ENCODE results near the gene CRYL1. TPM values are rescaled to one million over a fixed set of nuclear protein-coding genes. Genes with fewer than 3 reads are reported as not detected.
A peak's percentile ranks its signal among the peaks of the same experiment; 100 is the strongest.

Gene CRYL1
- total RNA-seq, 2 experiments from 2014 or later = 20.1 to 22.8 TPM

DNA sequence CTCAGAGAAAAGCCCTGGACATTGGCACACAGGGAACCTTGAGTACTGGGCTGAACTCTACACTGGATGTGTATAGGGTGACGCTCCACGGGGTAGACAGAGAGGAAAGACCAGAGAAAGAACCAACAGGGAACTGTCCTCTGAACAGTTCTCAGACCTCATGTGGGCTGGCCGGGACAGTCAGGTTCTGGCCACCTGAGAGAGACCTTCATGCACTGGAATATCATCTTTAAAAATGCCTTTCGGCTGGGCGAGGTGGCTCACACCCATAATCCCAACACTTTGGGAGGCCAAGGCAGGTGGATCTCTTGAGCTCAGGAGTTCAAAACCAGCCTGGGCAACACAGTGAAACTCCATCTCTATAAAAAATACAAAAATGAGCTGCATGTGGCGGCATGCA, 149.8 kb downstream of the CRYL1 start:
- no peak overlapping the region for H3K4me3 Mint-ChIP-seq
- POLR2A ChIA-PET = no interaction called here
- H3K4me1 Mint-ChIP-seq = peaks cover 4% of the 10 kb centered on the region
- CTCF ChIA-PET = no interaction called here
- no peaks in the 10 kb centered on the region for H3K36me3 Mint-ChIP-seq (ENCODE audit: low read depth)
- no peak overlapping the region for H3K27ac Mint-ChIP-seq
- H3K27me3 Mint-ChIP-seq = peaks cover 10% of the 10 kb centered on the region
- H3K9me3 Mint-ChIP-seq = no peaks in the 10 kb centered on the region
- DNase-seq = no peak

DNA sequence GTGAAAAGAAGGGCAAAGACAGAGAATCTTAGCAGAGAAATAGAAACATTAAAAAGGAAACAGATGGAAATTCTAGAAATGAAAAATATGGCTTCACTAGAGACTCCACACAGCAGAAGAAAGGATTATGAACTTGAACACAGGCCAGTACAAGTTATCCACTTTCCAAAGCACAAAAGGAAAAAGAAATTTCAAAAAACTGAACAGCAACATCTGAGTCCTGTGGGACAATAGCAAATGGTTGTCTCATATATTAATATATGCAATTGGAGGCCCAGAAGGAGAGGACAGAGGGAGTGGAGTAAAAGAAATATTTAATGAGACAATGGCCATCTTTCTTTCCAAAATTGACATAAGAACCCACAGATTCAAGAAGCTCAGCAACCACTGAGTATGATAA, 151.8 kb downstream of the CRYL1 start:
- CTCF ChIA-PET = no interaction called here

GRCh38 chr13:20371825-20372224, 153.8 kb downstream of the CRYL1 start:
- Mint-ChIP-seq H3K9me3 (peaks cover 2% of the 10 kb centered on the region), H3K4me1 (peaks cover 17% of the 10 kb centered on the region), H3K27ac (no peak overlapping the region), H3K4me3 (no peak overlapping the region), H3K27me3 (peaks cover 17% of the 10 kb centered on the region), H3K36me3 (ENCODE audit: low read depth) (peaks cover 6% of the 10 kb centered on the region)
- CTCF ChIA-PET = interaction anchor here (1.1 kb wide), 1 partner anchor 11 kb away, joined by 3 read pairs; no protein-coding TSS in a partner anchor
- POLR2A ChIA-PET = interaction anchor here (1.1 kb wide), 1 partner anchor 85 kb away, joined by 3 read pairs; no protein-coding TSS in a partner anchor
- no peak for DNase-seq

More for the DNA sequence above, 151.8 kb downstream of the CRYL1 start:
- POLR2A ChIA-PET = no interaction called here
- Mint-ChIP-seq H3K4me1 (peaks cover 17% of the 10 kb centered on the region), H3K27me3 (peaks cover 14% of the 10 kb centered on the region), H3K27ac (no peak overlapping the region), H3K9me3 (no peaks in the 10 kb centered on the region), H3K4me3 (no peak overlapping the region), H3K36me3 (ENCODE audit: low read depth) (peaks cover 4% of the 10 kb centered on the region)
- DNase-seq = no peak

DNA sequence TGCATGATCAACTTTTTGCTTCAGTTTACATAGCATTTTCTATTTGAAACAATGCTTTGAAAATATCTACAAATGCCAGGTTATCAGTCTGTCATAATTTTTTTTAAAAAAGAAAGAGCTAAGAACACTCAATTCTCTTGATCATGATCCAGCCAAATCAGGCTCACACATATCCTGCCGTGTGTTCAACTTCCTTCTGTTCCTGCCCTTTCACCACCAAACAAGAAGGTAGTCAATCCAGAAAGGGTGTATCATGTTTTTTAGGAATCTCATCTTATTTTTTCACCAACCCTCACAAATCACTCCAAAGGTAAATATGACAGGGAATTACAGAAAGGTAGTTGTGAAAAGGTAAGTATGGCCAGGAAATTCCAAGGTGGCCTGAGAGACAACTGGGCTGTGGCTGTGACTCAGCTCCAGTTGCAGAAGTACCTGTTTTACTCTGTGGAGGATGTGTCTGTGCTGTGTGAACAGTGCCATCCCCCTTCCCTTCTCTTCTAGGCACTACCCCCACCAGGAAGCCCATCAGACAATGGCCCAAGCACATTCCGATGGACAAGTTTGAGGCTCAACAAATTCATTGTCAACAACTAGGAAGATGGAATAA, 154.7 kb downstream of the CRYL1 start:
- Mint-ChIP-seq H3K9me3 (peaks cover 2% of the 10 kb centered on the region), H3K27ac (no peak overlapping the region), H3K4me3 (no peak overlapping the region), H3K4me1 (peaks cover 17% of the 10 kb centered on the region), H3K36me3 (ENCODE audit: low read depth) (peaks cover 6% of the 10 kb centered on the region), H3K27me3 (peaks cover 17% of the 10 kb centered on the region)
- DNase-seq = no peak
- CTCF ChIA-PET = no interaction called here
- POLR2A ChIA-PET = no interaction called here

DNA sequence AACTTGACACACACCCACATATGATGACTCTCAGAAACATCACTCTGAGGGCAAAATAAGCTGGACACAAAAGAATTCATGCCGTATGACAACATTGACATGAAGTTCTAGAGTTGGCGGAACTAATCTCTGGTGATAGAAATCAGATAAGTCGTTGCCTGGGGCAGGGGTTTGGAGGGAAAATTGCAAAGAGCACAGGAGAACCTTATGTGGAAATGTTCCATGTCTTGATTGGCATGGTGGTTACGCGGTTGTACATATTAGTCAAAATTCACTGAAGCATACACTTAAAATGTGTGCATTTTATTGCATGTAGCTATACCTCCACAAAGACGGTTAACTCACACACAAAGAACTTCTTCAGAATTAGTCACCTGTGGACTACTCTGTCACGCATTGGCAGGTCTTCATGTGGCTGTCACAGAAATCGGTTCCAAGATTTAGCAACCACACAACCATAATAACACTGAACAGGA, 155.7 kb downstream of the CRYL1 start:
- peak overlapping the region; percentile 29 for H3K27ac Mint-ChIP-seq
- ChIA-PET POLR2A (no interaction called here), CTCF (no interaction called here)
- H3K4me1 Mint-ChIP-seq = peaks cover 17% of the 10 kb centered on the region
- peaks cover 6% of the 10 kb centered on the region for H3K36me3 Mint-ChIP-seq (ENCODE audit: low read depth)
- H3K9me3 Mint-ChIP-seq = peaks cover 2% of the 10 kb centered on the region
- H3K27me3 Mint-ChIP-seq = peaks cover 17% of the 10 kb centered on the region
- no peak overlapping the region for H3K4me3 Mint-ChIP-seq
- no peak for DNase-seq

GRCh38 chr13:20366056-20366455, 159.6 kb downstream of the CRYL1 start:
- Mint-ChIP-seq H3K9me3 (peaks cover 2% of the 10 kb centered on the region), H3K4me3 (no peak overlapping the region), H3K4me1 (peaks cover 18% of the 10 kb centered on the region), H3K27ac (no peak overlapping the region), H3K36me3 (ENCODE audit: low read depth) (peaks cover 6% of the 10 kb centered on the region), H3K27me3 (peaks cover 7% of the 10 kb centered on the region)
- CTCF ChIA-PET = no interaction called here
- POLR2A ChIA-PET = no interaction called here
- no peak for DNase-seq

GRCh38 chr13:20363603-20364002, 162.1 kb downstream of the CRYL1 start:
- CTCF ChIA-PET = interaction anchor here (0.5 kb wide), 1 partner anchor 276 kb away, joined by 5 read pairs; no protein-coding TSS in a partner anchor
- POLR2A ChIA-PET = no interaction called here
- H3K27ac Mint-ChIP-seq = no peak overlapping the region
- H3K27me3 Mint-ChIP-seq = peaks cover under 1% of the 10 kb centered on the region
- H3K9me3 Mint-ChIP-seq = peaks cover 2% of the 10 kb centered on the region
- peaks cover 2% of the 10 kb centered on the region for H3K36me3 Mint-ChIP-seq (ENCODE audit: low read depth)
- no peak overlapping the region for H3K4me3 Mint-ChIP-seq
- DNase-seq = no peak
- H3K4me1 Mint-ChIP-seq = peaks cover 14% of the 10 kb centered on the region

- ChIA-PET POLR2A (no interaction called here), CTCF (interaction anchor here (0.5 kb wide), 1 partner anchor 277 kb away, joined by 5 read pairs; no protein-coding TSS in a partner anchor)
- DNase-seq = no peak
- Mint-ChIP-seq H3K36me3 (ENCODE audit: low read depth) (peaks cover 2% of the 10 kb centered on the region), H3K9me3 (no peaks in the 10 kb centered on the region), H3K4me1 (peaks cover 14% of the 10 kb centered on the region), H3K27ac (no peak overlapping the region), H3K27me3 (no peaks in the 10 kb centered on the region), H3K4me3 (no peak overlapping the region)
These were observed 162.5 kb downstream of the CRYL1 start for GRCh38 chr13:20363172-20363571.

- CTCF ChIA-PET = no interaction called here
- H3K27ac Mint-ChIP-seq = no peak overlapping the region
- no peak for DNase-seq
- no peaks in the 10 kb centered on the region for H3K36me3 Mint-ChIP-seq (ENCODE audit: low read depth)
- H3K4me3 Mint-ChIP-seq = no peak overlapping the region
- no peaks in the 10 kb centered on the region for H3K9me3 Mint-ChIP-seq
- POLR2A ChIA-PET = no interaction called here
- H3K27me3 Mint-ChIP-seq = no peaks in the 10 kb centered on the region
- H3K4me1 Mint-ChIP-seq = peaks cover 14% of the 10 kb centered on the region
These were observed 163.1 kb downstream of the CRYL1 start for GRCh38 chr13:20362484-20363041.

GRCh38 chr13:20360835-20361412, 164.7 kb downstream of the CRYL1 start:
- Mint-ChIP-seq H3K4me1 (peaks cover 14% of the 10 kb centered on the region), H3K27ac (no peak overlapping the region), H3K27me3 (no peaks in the 10 kb centered on the region), H3K9me3 (no peaks in the 10 kb centered on the region), H3K36me3 (ENCODE audit: low read depth) (no peaks in the 10 kb centered on the region), H3K4me3 (no peak overlapping the region)
- POLR2A ChIA-PET = no interaction called here
- CTCF ChIA-PET = interaction anchor here (1.4 kb wide), 1 partner anchor 11 kb away, joined by 3 read pairs; no protein-coding TSS in a partner anchor
- DNase-seq = no peak

DNA sequence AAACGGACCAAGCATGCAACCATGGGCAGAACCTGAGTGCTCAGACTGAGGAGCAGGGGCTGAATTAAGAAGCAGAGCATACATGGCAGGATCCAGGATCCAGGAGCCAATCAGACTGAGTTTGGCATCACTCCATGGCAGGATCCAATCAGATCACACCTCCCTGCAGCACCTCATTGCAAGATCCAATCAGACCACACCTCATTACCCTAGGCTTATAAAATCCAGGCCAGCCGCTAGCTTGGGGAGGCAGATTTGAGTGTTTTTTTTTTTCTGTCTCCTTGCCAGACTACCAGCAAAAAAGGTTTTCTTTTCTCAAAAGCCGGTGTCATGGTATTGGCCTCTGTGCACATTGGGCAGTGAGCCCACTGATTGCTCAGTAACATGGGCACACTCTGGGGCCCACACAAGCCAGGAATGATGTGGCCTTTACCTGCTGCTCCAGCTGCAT, 165.6 kb downstream of the CRYL1 start:
- Mint-ChIP-seq H3K4me1 (peaks cover 14% of the 10 kb centered on the region), H3K27ac (no peak overlapping the region), H3K27me3 (no peaks in the 10 kb centered on the region), H3K36me3 (ENCODE audit: low read depth) (no peaks in the 10 kb centered on the region), H3K4me3 (no peak overlapping the region), H3K9me3 (no peaks in the 10 kb centered on the region)
- no peak for DNase-seq
- ChIA-PET POLR2A (no interaction called here), CTCF (interaction anchor here (1.4 kb wide), 1 partner anchor 12 kb away, joined by 3 read pairs; no protein-coding TSS in a partner anchor)

- Mint-ChIP-seq H3K27ac (no peak overlapping the region), H3K4me1 (peaks cover 15% of the 10 kb centered on the region), H3K36me3 (ENCODE audit: low read depth) (no peaks in the 10 kb centered on the region), H3K27me3 (no peaks in the 10 kb centered on the region), H3K4me3 (no peak overlapping the region), H3K9me3 (no peaks in the 10 kb centered on the region)
- no peak for DNase-seq
- ChIA-PET CTCF (no interaction called here), POLR2A (no interaction called here)
These were observed 166.3 kb downstream of the CRYL1 start for GRCh38 chr13:20359335-20359734.

- no peak overlapping the region for H3K27ac Mint-ChIP-seq
- no peaks in the 10 kb centered on the region for H3K9me3 Mint-ChIP-seq
- peaks cover 18% of the 10 kb centered on the region for H3K4me1 Mint-ChIP-seq
- H3K36me3 Mint-ChIP-seq (ENCODE audit: low read depth) = no peaks in the 10 kb centered on the region
- ChIA-PET POLR2A (no interaction called here), CTCF (no interaction called here)
- no peak for DNase-seq
- H3K27me3 Mint-ChIP-seq = no peaks in the 10 kb centered on the region
- H3K4me3 Mint-ChIP-seq = no peak overlapping the region
These were observed 167.6 kb downstream of the CRYL1 start for GRCh38 chr13:20358022-20358421.
